T-helper 9 cell (primary cell): Measurements from ENCODE around the gene GREB1.
A peak's percentile ranks its signal among the peaks of the same experiment; 100 is the strongest.

Source experiments
- DNase-seq: peaks from one replicate; pipeline ENCODE4 v3.0.0-alpha.2; 2020

The GREB1 gene

GRCh38 chr2:11669454-11670291 lies 135.8 kb downstream of the GREB1 start, which contains the start of gene NTSR2:
NTSR2 (minus strand) TSS chr2:11670195; CDS start chr2:11670129, 66 bp downstream.
- DNase-seq: no peak

DNA sequence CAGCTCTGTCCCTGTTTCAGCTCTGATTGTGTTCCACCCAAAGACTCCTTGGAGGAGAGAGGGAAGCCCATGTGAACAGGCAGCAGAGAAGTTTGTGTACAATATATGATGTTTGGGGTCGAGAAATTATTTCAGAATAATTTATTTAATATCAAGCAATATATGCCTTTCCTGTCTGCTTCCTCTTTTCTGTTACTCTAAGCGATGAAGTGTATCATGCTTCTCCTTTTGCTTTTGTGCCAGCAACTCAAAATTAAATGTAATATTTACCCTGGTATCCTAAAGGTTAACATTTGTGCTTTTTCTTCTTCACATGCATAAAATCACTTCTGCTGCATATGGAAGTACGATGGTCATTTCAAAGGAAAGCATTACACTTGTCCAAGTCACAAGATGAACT lies 138.6 kb downstream of the GREB1 start:
- no peak for DNase-seq

DNA sequence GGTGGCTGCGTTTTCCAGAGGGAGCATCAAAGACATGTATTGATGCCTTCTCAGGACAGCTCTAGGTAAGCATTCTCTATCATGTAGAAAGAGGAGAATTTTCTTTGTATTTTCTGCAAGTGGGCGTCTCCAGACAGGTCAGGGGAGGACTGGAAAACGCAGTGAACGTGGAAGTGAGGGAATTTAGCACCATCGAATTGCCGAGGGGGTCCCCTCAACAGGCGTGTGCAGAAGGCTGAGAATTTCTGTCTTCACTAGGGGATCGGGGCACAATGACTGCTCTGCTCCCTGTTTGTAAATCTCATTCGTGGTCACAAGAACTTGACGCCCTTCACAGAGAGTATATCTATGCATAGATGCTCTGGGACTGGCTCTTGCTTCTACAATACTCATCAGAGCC lies 141.1 kb downstream of the GREB1 start:
- DNase-seq: no peak

GRCh38 chr2:11675423-11676112 lies 141.7 kb downstream of the GREB1 start:
- no peak for DNase-seq

- DNase-seq: no peak
Measured at GRCh38 chr2:11676640-11677039, 142.8 kb downstream of the GREB1 start.

GRCh38 chr2:11677136-11678055 lies 143.6 kb downstream of the GREB1 start:
- no peak for DNase-seq

DNA sequence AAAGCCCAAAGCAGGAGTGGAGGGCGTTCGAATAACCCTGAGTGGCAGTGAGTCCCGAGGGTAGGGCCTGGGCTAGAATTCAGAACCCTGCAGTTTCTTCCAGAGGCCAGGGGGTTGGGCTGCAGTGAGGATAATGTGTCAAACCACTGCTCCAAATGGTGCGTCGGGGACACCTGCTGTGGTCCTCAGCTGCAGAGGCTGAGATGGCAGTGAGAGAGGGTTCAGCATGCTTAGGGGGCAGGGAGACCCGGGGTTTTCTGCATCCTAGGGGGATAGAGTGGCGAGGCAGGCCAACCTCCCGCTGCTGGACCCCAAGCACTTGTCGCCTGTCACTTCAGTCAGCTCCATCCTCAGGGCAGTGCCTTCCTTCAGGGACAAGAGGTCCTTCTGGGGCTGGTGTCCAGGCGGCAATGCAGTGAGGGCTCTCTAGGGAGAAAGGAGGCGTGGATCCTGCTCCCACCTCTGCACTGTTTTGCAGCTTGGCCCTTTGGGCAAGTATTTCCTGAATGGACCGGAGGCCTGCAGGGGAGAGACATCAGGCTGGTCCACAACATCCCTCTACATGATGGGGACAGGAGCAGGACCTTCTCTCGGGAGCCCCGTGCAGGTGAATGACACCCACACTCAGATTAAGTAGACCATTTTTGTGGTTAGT lies 144.6 kb downstream of the GREB1 start:
- no peak for DNase-seq

GRCh38 chr2:11679016-11679415 lies 145.2 kb downstream of the GREB1 start:
- no peak for DNase-seq

- no peak for DNase-seq
Measured at GRCh38 chr2:11679486-11680181, 145.8 kb downstream of the GREB1 start.

GRCh38 chr2:11680182-11680900 lies 146.5 kb downstream of the GREB1 start:
- DNase-seq: no peak

GRCh38 chr2:11680901-11681721 lies 147.3 kb downstream of the GREB1 start:
- DNase-seq: no peak

GRCh38 chr2:11681722-11682589 lies 148.1 kb downstream of the GREB1 start:
- peak; percentile 50 for DNase-seq

- no peak for DNase-seq
Measured at GRCh38 chr2:11682590-11682915, 148.7 kb downstream of the GREB1 start.

DNA sequence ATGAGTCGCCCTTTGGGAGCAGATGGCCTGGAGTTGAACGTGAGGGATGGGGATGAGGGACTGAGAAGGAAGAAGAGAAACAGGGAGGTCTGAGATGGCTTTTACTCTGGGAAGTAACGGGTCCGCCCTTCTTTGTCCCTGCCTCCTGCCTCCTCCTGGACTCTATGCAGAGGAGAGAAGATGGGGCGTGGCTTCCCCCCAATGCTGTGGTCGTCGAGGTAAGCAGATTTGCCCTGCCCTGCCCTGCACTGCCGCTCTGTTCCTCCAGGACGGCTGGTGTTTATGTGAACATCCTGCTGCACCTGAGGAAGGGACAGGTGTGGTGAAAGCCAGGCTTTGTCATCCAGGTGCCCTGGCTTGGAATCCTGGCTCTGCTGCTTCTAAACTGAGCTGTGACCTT lies 149.6 kb downstream of the GREB1 start:
- no peak for DNase-seq

DNA sequence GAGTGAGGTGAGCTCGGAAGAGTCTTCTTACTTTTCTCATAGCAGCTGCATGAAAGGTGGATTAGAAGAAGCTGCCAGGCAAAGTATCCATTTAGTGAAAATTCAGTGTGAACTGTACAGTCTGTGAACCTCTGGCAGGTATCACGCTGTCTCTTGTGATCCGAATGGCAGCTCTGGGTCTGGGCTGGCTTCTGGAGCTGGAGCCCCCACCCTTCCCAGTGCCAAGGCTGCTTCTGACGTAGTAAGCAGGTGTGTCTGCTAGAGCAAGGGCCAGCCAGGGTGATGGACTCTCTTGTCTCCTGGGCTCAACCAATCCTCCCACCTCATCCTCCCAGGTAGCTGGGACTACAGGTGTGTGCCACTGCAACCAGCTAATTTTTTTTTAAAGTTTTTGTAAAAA lies 150.1 kb downstream of the GREB1 start:
- no peak for DNase-seq

GRCh38 chr2:11684894-11685460 lies 151.1 kb downstream of the GREB1 start:
- no peak for DNase-seq

- DNase-seq: no peak
Measured at GRCh38 chr2:11685906-11686470, 152.1 kb downstream of the GREB1 start.

DNA sequence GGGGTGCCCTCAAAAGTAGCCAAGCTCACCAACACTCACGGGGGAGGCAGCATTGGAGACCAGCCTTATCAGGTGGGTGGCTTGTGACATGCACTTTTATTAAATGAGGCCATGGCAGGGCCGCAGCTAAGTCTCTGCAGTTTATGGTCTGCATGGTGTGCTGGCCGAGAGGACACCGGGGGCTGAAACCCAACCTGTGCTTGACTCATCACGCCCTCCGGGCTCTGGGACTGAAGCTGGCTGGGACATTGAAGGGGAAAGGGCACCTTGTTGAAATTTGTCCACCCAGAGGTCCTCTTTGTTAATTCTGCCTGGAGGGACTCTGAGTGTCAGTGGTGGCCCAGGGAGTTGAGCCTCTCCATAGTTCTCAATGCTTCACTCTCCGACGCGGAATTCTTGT lies 153.9 kb downstream of the GREB1 start:
- DNase-seq: no peak
